Measurements from ENCODE around the gene FAAP100. TPM values are rescaled to one million over a fixed set of nuclear protein-coding genes. Genes with fewer than 3 reads are reported as not detected.

Gene FAAP100
- polyA plus RNA-seq, 1 donor, result 26.9 TPM

- DNase-seq, result peak; percentile 39 to 71
- Histone ChIP-seq H3K27ac (ENCODE audit: low read length) (peak overlapping the region; percentile 56), H3K4me1 (ENCODE audit: control insufficient read depth, insufficient read depth, low read length) (peaks cover 26% of the 10 kb centered on the region), H3K4me3 (ENCODE audit: low read length) (no peak overlapping the region), H3K27me3 (ENCODE audit: control insufficient read depth, insufficient read depth, low read length) (no peaks in the 10 kb centered on the region), H3K9me3 (ENCODE audit: control insufficient read depth, low read depth, low read length) (no peaks in the 10 kb centered on the region), H3K36me3 (ENCODE audit: control insufficient read depth, insufficient read depth, low read length) (peaks cover 87% of the 10 kb centered on the region)
- WGBS (ENCODE audit: insufficient coverage, low lambda C conversion rate), result no CpG with 5 or more reads among the region's 8 CpGs
Measured at GRCh38 chr17:81566461-81567126, 14.4 kb upstream of the FAAP100 start.

DNA sequence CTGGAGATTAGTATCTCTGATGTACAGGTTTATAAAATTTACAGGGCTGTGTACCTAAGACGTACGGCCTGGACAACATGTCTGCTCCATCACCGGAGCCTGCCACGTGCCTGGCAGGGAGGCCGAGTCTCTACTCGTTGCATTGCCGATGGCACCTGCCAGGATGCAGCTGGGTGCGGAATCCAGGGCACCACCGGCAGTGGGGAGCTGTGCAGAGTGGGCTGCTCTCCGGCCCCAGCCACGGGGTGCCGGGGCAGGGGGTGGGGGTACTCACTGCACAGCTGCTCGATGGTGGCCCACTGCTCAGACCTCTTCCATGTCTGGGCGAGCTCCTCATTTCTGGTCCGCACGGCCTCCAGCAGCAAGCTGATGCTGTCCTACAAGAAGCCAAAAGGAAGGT is 13.1 kb upstream of the FAAP100 start:
- Histone ChIP-seq H3K9me3 (ENCODE audit: control insufficient read depth, low read depth, low read length) (no peaks in the 10 kb centered on the region), H3K27ac (ENCODE audit: low read length) (no peak overlapping the region), H3K4me1 (ENCODE audit: control insufficient read depth, insufficient read depth, low read length) (peaks cover 26% of the 10 kb centered on the region), H3K36me3 (ENCODE audit: control insufficient read depth, insufficient read depth, low read length) (peaks cover 83% of the 10 kb centered on the region), H3K4me3 (ENCODE audit: low read length) (no peak overlapping the region), H3K27me3 (ENCODE audit: control insufficient read depth, insufficient read depth, low read length) (no peaks in the 10 kb centered on the region)
- DNase-seq, result no peak
- no CpG with 5 or more reads among the region's 16 CpGs for WGBS (ENCODE audit: insufficient coverage, low lambda C conversion rate)

GRCh38 chr17:81564778-81565177 is 12.6 kb upstream of the FAAP100 start:
- Histone ChIP-seq H3K4me1 (ENCODE audit: control insufficient read depth, insufficient read depth, low read length) (peaks cover 26% of the 10 kb centered on the region), H3K4me3 (ENCODE audit: low read length) (no peak overlapping the region), H3K9me3 (ENCODE audit: control insufficient read depth, low read depth, low read length) (no peaks in the 10 kb centered on the region), H3K27me3 (ENCODE audit: control insufficient read depth, insufficient read depth, low read length) (no peaks in the 10 kb centered on the region), H3K27ac (ENCODE audit: low read length) (no peak overlapping the region), H3K36me3 (ENCODE audit: control insufficient read depth, insufficient read depth, low read length) (peaks cover 78% of the 10 kb centered on the region)
- no peak for DNase-seq
- WGBS (ENCODE audit: insufficient coverage, low lambda C conversion rate), result 80% methylated on average over 1 of the region's 17 CpGs

- Histone ChIP-seq H3K9me3 (ENCODE audit: control insufficient read depth, low read depth, low read length) (no peaks in the 10 kb centered on the region), H3K4me3 (ENCODE audit: low read length) (no peak overlapping the region), H3K27me3 (ENCODE audit: control insufficient read depth, insufficient read depth, low read length) (no peaks in the 10 kb centered on the region), H3K4me1 (ENCODE audit: control insufficient read depth, insufficient read depth, low read length) (peaks cover 26% of the 10 kb centered on the region), H3K36me3 (ENCODE audit: control insufficient read depth, insufficient read depth, low read length) (peaks cover 77% of the 10 kb centered on the region), H3K27ac (ENCODE audit: low read length) (no peak overlapping the region)
- DNase-seq, result no peak
- no CpG with 5 or more reads among the region's 10 CpGs for WGBS (ENCODE audit: insufficient coverage, low lambda C conversion rate)
Measured at GRCh38 chr17:81563861-81564586, 11.9 kb upstream of the FAAP100 start.

DNA sequence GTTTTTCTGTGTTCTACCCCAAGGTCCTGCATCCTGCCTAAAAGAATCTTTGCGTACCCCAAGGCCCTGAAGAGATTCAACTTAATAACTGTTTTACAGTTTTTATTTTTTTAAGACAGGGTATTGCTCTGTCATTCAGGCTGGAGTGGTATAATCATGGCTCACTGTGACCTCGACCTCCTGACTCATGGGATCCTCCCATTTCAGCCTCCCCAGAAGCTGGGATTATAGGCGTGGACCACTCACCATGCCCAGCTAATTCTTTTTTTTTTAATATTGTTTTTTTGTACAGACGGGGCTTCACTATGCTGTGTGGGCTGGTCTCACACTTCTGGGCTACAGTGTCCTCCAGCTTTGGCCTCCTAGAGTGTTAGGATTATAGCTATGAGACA is 9.3 kb upstream of the FAAP100 start:
- WGBS (ENCODE audit: insufficient coverage, low lambda C conversion rate), result 100% methylated on average over 1 of the region's 4 CpGs
- H3K27me3 ChIP-seq (ENCODE audit: control insufficient read depth, insufficient read depth, low read length), result no peaks in the 10 kb centered on the region
- no peaks in the 10 kb centered on the region for H3K9me3 ChIP-seq (ENCODE audit: control insufficient read depth, low read depth, low read length)
- peaks cover 22% of the 10 kb centered on the region for H3K4me1 ChIP-seq (ENCODE audit: control insufficient read depth, insufficient read depth, low read length)
- no peak for DNase-seq
- H3K4me3 ChIP-seq (ENCODE audit: low read length), result no peak overlapping the region
- H3K27ac ChIP-seq (ENCODE audit: low read length), result no peak overlapping the region
- H3K36me3 ChIP-seq (ENCODE audit: control insufficient read depth, insufficient read depth, low read length), result peaks cover 82% of the 10 kb centered on the region

- no CpG with 5 or more reads among the region's 27 CpGs for WGBS (ENCODE audit: insufficient coverage, low lambda C conversion rate)
- Histone ChIP-seq H3K27ac (ENCODE audit: low read length) (no peak overlapping the region), H3K27me3 (ENCODE audit: control insufficient read depth, insufficient read depth, low read length) (no peaks in the 10 kb centered on the region), H3K4me3 (ENCODE audit: low read length) (no peak overlapping the region), H3K4me1 (ENCODE audit: control insufficient read depth, insufficient read depth, low read length) (peaks cover 27% of the 10 kb centered on the region), H3K36me3 (ENCODE audit: control insufficient read depth, insufficient read depth, low read length) (peaks cover 62% of the 10 kb centered on the region), H3K9me3 (ENCODE audit: control insufficient read depth, low read depth, low read length) (no peaks in the 10 kb centered on the region)
- DNase-seq, result no peak
Measured at GRCh38 chr17:81558941-81559806, 7.0 kb upstream of the FAAP100 start.

- no peak for DNase-seq
- H3K9me3 ChIP-seq (ENCODE audit: control insufficient read depth, low read depth, low read length), result no peaks in the 10 kb centered on the region
- no CpG with 5 or more reads among the region's 12 CpGs for WGBS (ENCODE audit: insufficient coverage, low lambda C conversion rate)
- H3K27ac ChIP-seq (ENCODE audit: low read length), result no peak overlapping the region
- peaks cover 51% of the 10 kb centered on the region for H3K36me3 ChIP-seq (ENCODE audit: control insufficient read depth, insufficient read depth, low read length)
- no peak overlapping the region for H3K4me3 ChIP-seq (ENCODE audit: low read length)
- H3K4me1 ChIP-seq (ENCODE audit: control insufficient read depth, insufficient read depth, low read length), result peaks cover 38% of the 10 kb centered on the region
- H3K27me3 ChIP-seq (ENCODE audit: control insufficient read depth, insufficient read depth, low read length), result no peaks in the 10 kb centered on the region
Measured at GRCh38 chr17:81558115-81558468, 5.9 kb upstream of the FAAP100 start.

- 100% methylated on average over 1 of the region's 21 CpGs for WGBS (ENCODE audit: insufficient coverage, low lambda C conversion rate)
- peaks cover 38% of the 10 kb centered on the region for H3K4me1 ChIP-seq (ENCODE audit: control insufficient read depth, insufficient read depth, low read length)
- DNase-seq, result peak in 1 of 2 donors; percentile 17
Measured at GRCh38 chr17:81557276-81558114, 5.3 kb upstream of the FAAP100 start.

GRCh38 chr17:81556863-81557262 is 4.7 kb upstream of the FAAP100 start:
- peaks cover 38% of the 10 kb centered on the region for H3K4me1 ChIP-seq (ENCODE audit: control insufficient read depth, insufficient read depth, low read length)
- no CpG with 5 or more reads among the region's 6 CpGs for WGBS (ENCODE audit: insufficient coverage, low lambda C conversion rate)
- peak overlapping the region; percentile 48 for H3K27ac ChIP-seq (ENCODE audit: low read length)
- peak in 1 of 2 donors; percentile 24 for DNase-seq
- H3K9me3 ChIP-seq (ENCODE audit: control insufficient read depth, low read depth, low read length), result no peaks in the 10 kb centered on the region
- H3K4me3 ChIP-seq (ENCODE audit: low read length), result no peak overlapping the region
- H3K27me3 ChIP-seq (ENCODE audit: control insufficient read depth, insufficient read depth, low read length), result no peaks in the 10 kb centered on the region
- peaks cover 40% of the 10 kb centered on the region for H3K36me3 ChIP-seq (ENCODE audit: control insufficient read depth, insufficient read depth, low read length)

More at GRCh38 chr17:81557276-81558114, 5.3 kb upstream of the FAAP100 start:
- Histone ChIP-seq H3K4me3 (ENCODE audit: low read length) (no peak overlapping the region), H3K9me3 (ENCODE audit: control insufficient read depth, low read depth, low read length) (no peaks in the 10 kb centered on the region), H3K27ac (ENCODE audit: low read length) (peak overlapping the region; percentile 48), H3K36me3 (ENCODE audit: control insufficient read depth, insufficient read depth, low read length) (peaks cover 47% of the 10 kb centered on the region), H3K27me3 (ENCODE audit: control insufficient read depth, insufficient read depth, low read length) (no peaks in the 10 kb centered on the region)
